SK-N-MC (cell line): ENCODE results near the gene SLC16A9.

ENCODE experiments used
- EZH2 ChIP-seq: fragments of 200-600 bp; sonication (generic); IDR thresholded peaks from one replicate; pipeline ENCODE4 v1.6.1; 2017; ENCODE audit warnings: antibody characterized with exemption
- POLR2AphosphoS5 ChIP-seq: IDR thresholded peaks from 2 replicates; pipeline ENCODE4 v1.6.1; 2012; ENCODE audit warnings: mild to moderate bottlenecking, low read depth, low read length, borderline replicate concordance

GRCh38 chr10:59711871-59712494 lies 2.3 kb upstream of the SLC16A9 start:
- TF ChIP-seq EZH2, result no peak
- no peak for TF ChIP-seq POLR2AphosphoS5
